Chondrocyte (in vitro differentiated cells): ENCODE data around the gene RNF19B. TPM values are rescaled to one million over a fixed set of nuclear protein-coding genes. Genes with fewer than 3 reads are reported as not detected.

Experiments
- DNase-seq: peaks from one replicate; pipeline ENCODE4 v3.0.0; 2021; ENCODE audit warnings: mixed read lengths, low spot score
- H3K27ac Mint-ChIP-seq: one replicate; pipeline ENCODE4 v1.8.0; 2021; ENCODE audit warnings: mild to moderate bottlenecking, moderate library complexity, mixed read lengths; ENCODE audit not compliant: unreplicated experiment
- H3K27me3 Mint-ChIP-seq: 2 replicates; pipeline ENCODE4 v1.8.0; 2021; ENCODE audit warnings: low read depth, mixed read lengths
- H3K36me3 Mint-ChIP-seq: 2 replicates; pipeline ENCODE4 v1.8.0; 2021; ENCODE audit warnings: low read depth, mixed read lengths
- H3K4me1 Mint-ChIP-seq: 2 replicates; pipeline ENCODE4 v1.8.0; 2021; ENCODE audit warnings: low read depth, mild to moderate bottlenecking, mixed read lengths
- H3K4me3 Mint-ChIP-seq: one replicate; pipeline ENCODE4 v1.8.0; 2021; ENCODE audit warnings: mild to moderate bottlenecking, moderate library complexity, mixed read lengths; ENCODE audit not compliant: unreplicated experiment
- H3K9me3 Mint-ChIP-seq: 2 replicates; pipeline ENCODE4 v1.8.0; 2021; ENCODE audit warnings: low read depth, mixed read lengths
- total RNA-seq: library from RNA; stranded (reverse); gene quantifications from 3 replicates; pipeline ENCODE4 v1.2.1, GENCODE V29; 2021
- TF ChIP-seq, protein P1 (sequence below): fragments of 200-600 bp; sonication (generic); IDR thresholded peaks from 2 replicates; pipeline ENCODE4 v1.5.0; 2021; ENCODE audit warnings: antibody characterized with exemption, mild to moderate bottlenecking, moderate library complexity

Gene RNF19B
- total RNA-seq, 1 donor from 2014 or later, result 17.4 TPM

DNA sequence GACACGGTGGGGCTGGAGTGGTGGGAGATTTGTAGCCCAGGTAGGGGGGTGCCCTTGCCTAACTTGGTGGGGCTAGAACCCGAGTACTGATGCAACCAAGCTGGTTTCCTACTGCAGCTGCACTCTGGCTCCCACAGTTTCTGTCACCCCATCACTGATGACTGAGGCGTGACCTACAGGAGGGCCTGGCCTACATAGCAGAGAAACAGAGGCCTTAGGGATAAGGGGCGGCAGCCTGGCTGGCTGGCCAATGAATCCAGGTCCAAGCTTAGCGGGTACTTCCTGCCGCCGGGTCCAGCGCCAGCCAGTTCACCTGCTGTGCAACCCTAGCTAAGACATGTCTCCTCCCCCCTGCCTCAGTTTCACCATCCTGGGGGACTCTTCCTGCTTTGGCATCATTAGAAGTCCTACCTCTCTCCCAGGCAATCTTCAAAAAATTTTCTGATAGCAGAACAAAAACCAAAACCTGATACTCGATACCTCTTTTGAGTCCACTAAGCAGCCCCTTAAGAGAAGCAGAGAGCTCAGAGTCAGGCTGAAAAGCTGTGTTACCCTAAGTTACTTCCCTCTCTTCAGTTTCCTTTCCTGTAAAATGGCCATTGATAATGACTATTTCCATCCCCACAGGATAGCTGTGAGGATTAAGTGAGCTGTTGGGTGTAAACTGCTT, 27.3 kb upstream of the RNF19B start:
- H3K27me3 Mint-ChIP-seq, result no peaks in the 10 kb centered on the region
- TF ChIP-seq, protein P1, sequence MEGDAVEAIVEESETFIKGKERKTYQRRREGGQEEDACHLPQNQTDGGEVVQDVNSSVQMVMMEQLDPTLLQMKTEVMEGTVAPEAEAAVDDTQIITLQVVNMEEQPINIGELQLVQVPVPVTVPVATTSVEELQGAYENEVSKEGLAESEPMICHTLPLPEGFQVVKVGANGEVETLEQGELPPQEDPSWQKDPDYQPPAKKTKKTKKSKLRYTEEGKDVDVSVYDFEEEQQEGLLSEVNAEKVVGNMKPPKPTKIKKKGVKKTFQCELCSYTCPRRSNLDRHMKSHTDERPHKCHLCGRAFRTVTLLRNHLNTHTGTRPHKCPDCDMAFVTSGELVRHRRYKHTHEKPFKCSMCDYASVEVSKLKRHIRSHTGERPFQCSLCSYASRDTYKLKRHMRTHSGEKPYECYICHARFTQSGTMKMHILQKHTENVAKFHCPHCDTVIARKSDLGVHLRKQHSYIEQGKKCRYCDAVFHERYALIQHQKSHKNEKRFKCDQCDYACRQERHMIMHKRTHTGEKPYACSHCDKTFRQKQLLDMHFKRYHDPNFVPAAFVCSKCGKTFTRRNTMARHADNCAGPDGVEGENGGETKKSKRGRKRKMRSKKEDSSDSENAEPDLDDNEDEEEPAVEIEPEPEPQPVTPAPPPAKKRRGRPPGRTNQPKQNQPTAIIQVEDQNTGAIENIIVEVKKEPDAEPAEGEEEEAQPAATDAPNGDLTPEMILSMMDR, result no peak
- H3K27ac Mint-ChIP-seq, result peak overlapping the region; percentile 86
- no peaks in the 10 kb centered on the region for H3K36me3 Mint-ChIP-seq
- DNase-seq, result no peak
- no peak overlapping the region for H3K4me3 Mint-ChIP-seq
- H3K9me3 Mint-ChIP-seq, result no peaks in the 10 kb centered on the region
- peaks cover 52% of the 10 kb centered on the region for H3K4me1 Mint-ChIP-seq

DNA sequence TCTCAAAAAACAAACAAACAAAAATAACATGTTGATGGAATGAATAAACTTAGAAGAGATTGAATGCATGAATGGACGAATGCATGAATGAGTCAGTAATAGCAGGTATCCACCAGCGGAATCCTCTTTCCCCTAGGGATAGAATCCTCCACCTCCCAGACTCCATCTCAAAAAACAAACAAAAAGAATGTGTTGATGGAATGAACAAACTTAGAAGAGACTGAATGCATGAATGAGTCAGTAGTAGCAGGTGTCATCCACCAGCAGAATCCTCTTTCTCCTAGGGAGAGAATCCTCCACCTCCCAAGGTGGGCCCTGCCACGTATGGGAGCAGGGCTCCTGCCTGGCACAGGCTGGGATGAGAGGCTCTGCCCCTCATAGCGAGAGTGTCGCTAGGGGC, 26.8 kb upstream of the RNF19B start:
- H3K27me3 Mint-ChIP-seq, result no peaks in the 10 kb centered on the region
- H3K4me3 Mint-ChIP-seq, result no peak overlapping the region
- no peaks in the 10 kb centered on the region for H3K9me3 Mint-ChIP-seq
- no peak overlapping the region for H3K27ac Mint-ChIP-seq
- peaks cover 52% of the 10 kb centered on the region for H3K4me1 Mint-ChIP-seq
- no peaks in the 10 kb centered on the region for H3K36me3 Mint-ChIP-seq
- no peak for DNase-seq
- TF ChIP-seq, protein P1, result no peak

DNA sequence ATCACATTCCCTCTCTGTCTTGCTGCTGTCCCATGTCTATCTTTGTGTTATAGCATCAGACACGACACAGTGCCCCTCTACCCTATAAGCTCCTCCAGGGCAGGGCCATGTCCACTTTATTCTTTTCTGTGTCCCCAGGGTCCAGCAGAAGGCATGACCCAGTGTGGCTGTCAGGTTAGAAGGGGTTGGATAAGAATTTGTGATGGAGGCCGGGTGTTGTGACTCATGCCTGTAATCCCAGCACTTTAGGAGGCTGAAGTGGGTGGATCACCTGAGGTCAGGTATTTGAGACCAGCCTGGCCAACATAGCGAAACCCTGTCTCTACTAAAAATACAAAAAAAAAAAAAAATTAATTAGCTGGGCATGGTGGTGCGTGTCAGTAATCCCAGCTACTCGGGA, 26.3 kb upstream of the RNF19B start:
- Mint-ChIP-seq H3K4me1 (peaks cover 52% of the 10 kb centered on the region), H3K36me3 (no peaks in the 10 kb centered on the region), H3K4me3 (no peak overlapping the region), H3K27ac (peak overlapping the region; percentile 71), H3K27me3 (no peaks in the 10 kb centered on the region), H3K9me3 (no peaks in the 10 kb centered on the region)
- no peak for DNase-seq
- TF ChIP-seq, protein P1, result no peak

DNA sequence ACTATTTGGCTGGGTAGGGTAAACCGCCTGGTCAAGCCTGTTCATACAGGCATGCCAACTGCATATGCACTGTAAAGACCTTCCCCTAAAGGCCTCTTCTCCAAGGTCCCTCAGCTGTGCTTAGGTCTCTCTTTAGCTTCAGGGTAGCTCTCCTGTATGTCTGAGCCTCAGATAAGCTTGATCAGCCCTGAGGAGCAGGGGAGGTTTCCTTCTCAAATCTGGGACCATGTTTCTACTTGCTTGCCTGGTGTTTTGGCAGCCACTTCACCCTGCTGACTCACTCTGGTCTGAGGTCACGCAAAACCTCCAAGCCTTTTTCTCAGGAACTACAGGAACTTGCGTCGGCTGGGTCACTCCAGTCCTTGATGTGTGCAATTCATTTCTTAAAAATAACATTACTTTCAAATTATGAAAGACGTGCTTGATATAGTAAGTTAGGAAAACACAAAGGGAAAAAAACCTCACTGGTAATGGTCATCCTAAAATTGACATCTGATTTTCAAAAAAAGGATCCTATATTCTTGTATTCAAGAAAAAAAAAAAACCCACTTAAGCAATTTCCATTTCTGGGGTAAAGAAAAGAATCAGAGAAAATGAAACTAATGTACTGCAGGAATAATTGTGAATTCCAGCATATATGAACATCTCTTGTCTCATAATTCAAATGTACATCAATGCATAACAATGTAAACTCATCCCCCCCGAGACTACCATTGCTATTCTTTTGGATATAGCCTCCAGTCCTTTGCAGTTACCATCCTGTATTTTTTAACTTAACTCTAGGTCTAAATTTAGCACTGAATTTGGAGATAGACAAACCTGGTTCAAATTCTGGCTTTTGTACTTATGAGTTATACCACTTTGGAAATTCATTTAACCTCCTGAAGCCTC, 24.8 kb upstream of the RNF19B start:
- DNase-seq, result no peak
- Mint-ChIP-seq H3K4me1 (peaks cover 52% of the 10 kb centered on the region), H3K36me3 (no peaks in the 10 kb centered on the region), H3K4me3 (peak overlapping the region; percentile 3), H3K9me3 (no peaks in the 10 kb centered on the region), H3K27me3 (no peaks in the 10 kb centered on the region), H3K27ac (peak overlapping the region; percentile 95)
- TF ChIP-seq, protein P1, result no peak

DNA sequence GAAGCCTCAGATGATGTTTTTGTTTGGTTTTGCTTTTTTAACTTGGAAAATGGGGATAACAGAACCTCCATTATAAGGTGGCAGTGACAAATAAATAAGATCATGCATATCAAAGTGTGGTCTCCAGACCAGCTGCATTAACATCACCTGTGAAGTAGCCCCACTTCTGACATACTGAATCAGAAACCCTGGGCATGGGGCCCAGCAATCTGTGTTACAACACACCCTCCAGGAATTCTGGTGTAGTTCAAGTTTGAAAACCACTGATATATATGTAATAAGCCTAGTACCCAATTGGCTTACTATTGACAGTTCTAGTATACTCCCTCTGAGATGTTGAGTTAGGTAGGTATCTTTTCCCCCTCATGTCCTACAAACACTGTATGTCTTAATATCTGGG, 24.1 kb upstream of the RNF19B start:
- Mint-ChIP-seq H3K27ac (peak overlapping the region; percentile 95), H3K9me3 (no peaks in the 10 kb centered on the region), H3K4me3 (no peak overlapping the region), H3K4me1 (peaks cover 51% of the 10 kb centered on the region), H3K36me3 (no peaks in the 10 kb centered on the region), H3K27me3 (no peaks in the 10 kb centered on the region)
- TF ChIP-seq, protein P1, result no peak
- DNase-seq, result no peak
